VCaP (cell line): ENCODE results near the gene ARFGAP3.
A peak's percentile ranks its signal among the peaks of the same experiment; 100 is the strongest.

Source experiments
- H3K27ac ChIP-seq: fragments of 450-650 bp; 2 replicates; pipeline ENCODE4 v1.5.1; 2017
- TF ChIP-seq, protein P1 (sequence below): fragments of 450-650 bp; conservative IDR thresholded peaks from 2 replicates; pipeline ENCODE4 v1.5.1; 2017; ENCODE audit warnings: mild to moderate bottlenecking, moderate library complexity

The ARFGAP3 gene

DNA sequence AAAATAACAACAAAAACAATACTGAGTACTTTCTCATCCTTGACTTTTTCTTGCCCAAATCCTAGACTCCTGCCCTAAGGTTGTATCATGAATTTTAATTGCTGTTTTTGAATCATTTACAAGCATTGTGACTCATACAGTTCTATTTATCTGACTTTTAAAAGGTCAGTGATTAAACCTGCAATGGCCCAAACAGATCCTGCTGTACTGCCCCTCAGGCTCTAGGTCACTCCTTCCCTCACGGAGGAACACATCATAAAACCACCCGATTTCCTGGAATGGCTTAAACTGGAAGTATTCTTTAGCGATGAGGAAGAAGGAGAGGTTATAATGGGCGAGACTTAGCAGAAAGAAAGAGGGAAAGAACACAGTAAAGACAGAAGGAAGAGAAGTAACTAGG lies 12.3 kb downstream of the ARFGAP3 start:
- peak overlapping the region; percentile 67 for H3K27ac ChIP-seq
- TF ChIP-seq, protein P1, sequence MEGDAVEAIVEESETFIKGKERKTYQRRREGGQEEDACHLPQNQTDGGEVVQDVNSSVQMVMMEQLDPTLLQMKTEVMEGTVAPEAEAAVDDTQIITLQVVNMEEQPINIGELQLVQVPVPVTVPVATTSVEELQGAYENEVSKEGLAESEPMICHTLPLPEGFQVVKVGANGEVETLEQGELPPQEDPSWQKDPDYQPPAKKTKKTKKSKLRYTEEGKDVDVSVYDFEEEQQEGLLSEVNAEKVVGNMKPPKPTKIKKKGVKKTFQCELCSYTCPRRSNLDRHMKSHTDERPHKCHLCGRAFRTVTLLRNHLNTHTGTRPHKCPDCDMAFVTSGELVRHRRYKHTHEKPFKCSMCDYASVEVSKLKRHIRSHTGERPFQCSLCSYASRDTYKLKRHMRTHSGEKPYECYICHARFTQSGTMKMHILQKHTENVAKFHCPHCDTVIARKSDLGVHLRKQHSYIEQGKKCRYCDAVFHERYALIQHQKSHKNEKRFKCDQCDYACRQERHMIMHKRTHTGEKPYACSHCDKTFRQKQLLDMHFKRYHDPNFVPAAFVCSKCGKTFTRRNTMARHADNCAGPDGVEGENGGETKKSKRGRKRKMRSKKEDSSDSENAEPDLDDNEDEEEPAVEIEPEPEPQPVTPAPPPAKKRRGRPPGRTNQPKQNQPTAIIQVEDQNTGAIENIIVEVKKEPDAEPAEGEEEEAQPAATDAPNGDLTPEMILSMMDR, result no peak

DNA sequence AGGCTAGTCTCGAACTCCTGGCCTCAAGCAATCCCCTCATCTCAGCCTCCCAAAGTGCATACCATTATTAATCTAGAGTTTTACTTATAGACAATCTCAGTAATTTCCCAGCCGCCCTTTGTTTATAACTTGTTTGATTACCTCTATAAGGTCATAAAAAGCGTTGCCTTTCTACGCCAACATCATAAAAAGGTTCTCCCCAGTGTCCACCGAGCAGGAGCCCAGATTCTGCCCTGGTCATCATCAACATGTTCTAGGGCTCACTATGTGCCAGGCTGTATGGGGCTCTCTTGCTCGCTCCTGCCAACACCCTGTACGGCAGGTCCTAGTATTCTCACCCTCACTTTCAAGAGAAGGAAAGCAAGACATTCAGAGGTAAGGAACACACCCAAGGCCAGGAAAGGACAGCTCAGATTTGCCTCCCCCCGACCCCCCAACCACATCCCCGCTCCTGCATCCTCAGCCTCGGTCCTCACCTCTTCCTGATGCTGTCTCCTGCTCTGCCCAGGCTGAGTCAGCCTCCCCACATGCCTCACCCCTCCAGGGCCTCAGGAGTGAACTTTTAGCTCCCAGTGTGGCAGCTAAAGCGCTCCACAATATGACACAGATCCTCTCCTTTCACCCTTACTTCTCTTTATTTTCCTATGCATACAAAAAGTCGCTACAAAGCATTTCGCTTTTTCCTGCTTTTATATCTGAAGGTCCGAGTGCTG lies 14.3 kb downstream of the ARFGAP3 start:
- peak overlapping the region; percentile 67; the same call in 1 of the 2 replicates for H3K27ac ChIP-seq
- TF ChIP-seq, protein P1, result no peak

DNA sequence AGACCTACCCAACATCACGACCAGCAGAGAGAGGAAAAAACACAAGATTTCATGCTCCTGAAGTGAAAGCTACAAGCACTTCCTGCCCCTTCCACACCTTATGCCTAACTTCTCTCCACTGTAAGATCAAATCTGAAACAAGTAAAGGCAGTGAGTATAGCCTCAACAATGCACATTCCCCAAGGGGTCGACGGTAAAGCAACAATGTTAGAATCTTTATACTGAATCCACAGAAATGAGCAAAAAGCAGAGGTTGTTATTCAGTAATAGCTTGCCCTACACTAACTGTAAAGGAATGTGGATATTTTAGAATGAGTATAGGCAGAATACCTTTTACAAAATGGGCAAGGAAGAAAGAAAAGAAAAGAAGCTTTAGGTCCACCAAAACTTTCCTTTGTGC lies 15.6 kb downstream of the ARFGAP3 start:
- H3K27ac ChIP-seq, result no peak overlapping the region
- TF ChIP-seq, protein P1, result no peak

DNA sequence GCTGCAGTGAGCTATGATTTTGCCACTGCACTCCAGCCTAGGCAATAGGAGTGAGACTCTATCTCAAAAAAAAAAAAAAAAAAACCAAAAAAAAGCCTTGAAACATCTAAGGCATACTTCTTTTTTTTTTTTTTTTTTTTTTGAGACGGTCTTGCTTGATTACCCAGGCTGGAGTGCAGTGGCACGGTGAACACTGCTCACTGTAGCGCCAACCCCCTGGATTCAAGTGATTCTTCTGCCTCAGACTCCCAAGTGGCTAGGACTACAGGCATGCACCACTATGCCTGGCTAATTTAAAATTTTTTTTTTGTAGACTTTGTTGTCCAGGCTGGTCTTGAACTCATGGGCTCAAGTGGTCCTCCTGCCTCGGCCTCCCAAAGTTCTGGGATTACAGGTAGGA lies 19.5 kb downstream of the ARFGAP3 start:
- TF ChIP-seq, protein P1, result no peak
- no peak overlapping the region for H3K27ac ChIP-seq

DNA sequence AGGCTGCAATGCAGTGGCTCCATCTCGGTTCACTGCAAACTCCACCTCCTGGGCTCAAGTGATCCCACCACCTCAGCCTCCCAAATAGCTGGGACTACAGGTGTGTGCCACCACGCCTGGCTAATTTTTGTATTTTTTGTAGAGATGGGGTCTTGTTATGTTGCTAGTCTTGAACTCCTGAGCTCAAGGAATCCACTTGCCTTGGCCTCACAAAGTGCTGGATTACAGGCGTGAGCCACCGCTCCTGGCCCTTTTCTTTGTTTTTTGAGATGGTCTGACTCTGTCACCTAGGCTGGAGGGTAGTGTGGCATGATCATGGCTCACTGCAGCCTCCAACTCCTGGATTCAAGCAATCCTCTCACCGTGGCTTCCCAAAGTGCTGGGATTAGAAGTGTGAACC lies 21.0 kb downstream of the ARFGAP3 start:
- H3K27ac ChIP-seq, result no peak overlapping the region
- TF ChIP-seq, protein P1, result no peak

GRCh38 chr22:42834177-42834949 lies 22.7 kb downstream of the ARFGAP3 start:
- TF ChIP-seq, protein P1, result no peak
- no peak overlapping the region for H3K27ac ChIP-seq

DNA sequence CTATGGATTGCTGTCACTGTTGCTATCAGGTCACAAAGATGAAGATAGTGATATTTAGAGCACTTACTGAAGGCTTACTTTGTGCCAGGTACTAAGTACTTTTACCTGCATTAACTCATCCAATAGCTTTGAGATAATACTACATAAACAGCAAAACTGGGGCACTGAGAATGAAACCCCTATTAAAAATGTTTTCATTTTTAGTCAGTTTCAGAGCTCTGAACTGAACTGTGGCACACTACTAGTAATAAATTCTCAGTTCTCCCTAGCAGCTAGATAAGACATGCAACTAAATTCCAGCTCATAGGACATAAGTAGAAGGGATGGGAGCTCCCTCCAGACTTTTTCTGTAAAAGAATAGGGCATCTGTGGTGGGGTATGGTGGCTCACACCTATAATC lies 24.0 kb downstream of the ARFGAP3 start:
- no peak overlapping the region for H3K27ac ChIP-seq
- TF ChIP-seq, protein P1, result no peak
